OCI-LY1 (cell line): Measurements from ENCODE around the gene FARP1.

ENCODE experiments used
- H2AFZ ChIP-seq: fragments of 200-600 bp; sonication (generic), shearing (Covaris generic); 2 replicates; pipeline ENCODE4 v1.6.0; 2014; ENCODE audit warnings: antibody characterized with exemption, mild to moderate bottlenecking, low read length
- H3F3A ChIP-seq: fragments of 200-600 bp; sonication (generic), shearing (Covaris generic); 2 replicates; pipeline ENCODE4 v1.6.0; 2014; ENCODE audit warnings: mild to moderate bottlenecking, antibody characterized with exemption, low read length, moderate library complexity; ENCODE audit not compliant: insufficient read depth
- H3K27ac ChIP-seq: fragments of 200-600 bp; sonication (generic); 2 replicates; pipeline ENCODE4 v1.5.1; 2014; ENCODE audit warnings: low read length, mixed run types, mild to moderate bottlenecking, low read depth; ENCODE audit not compliant: poor library complexity, severe bottlenecking
- H3K27me3 ChIP-seq: fragments of 200-600 bp; sonication (generic); 2 replicates; pipeline ENCODE4 v1.6.0; 2014; ENCODE audit warnings: antibody characterized with exemption, mild to moderate bottlenecking, low read length, moderate library complexity; ENCODE audit not compliant: insufficient read depth
- H3K36me3 ChIP-seq: fragments of 200-600 bp; sonication (generic); 2 replicates; pipeline ENCODE4 v1.6.1; 2014; ENCODE audit warnings: mild to moderate bottlenecking, antibody characterized with exemption, low read length, moderate library complexity, mixed read lengths; ENCODE audit not compliant: insufficient read depth
- H3K4me1 ChIP-seq: fragments of 200-600 bp; sonication (generic); 2 replicates; pipeline ENCODE4 v1.5.1; 2014; ENCODE audit warnings: mild to moderate bottlenecking, low read length, moderate library complexity; ENCODE audit not compliant: insufficient read depth, severe bottlenecking
- H3K4me2 ChIP-seq: fragments of 200-600 bp; sonication (generic), shearing (Covaris generic); 2 replicates; pipeline ENCODE4 v1.6.1; 2014; ENCODE audit warnings: low read length
- H3K4me3 ChIP-seq: fragments of 200-600 bp; sonication (generic); 2 replicates; pipeline ENCODE4 v1.5.1; 2014; ENCODE audit warnings: low read length, low read depth, mild to moderate bottlenecking, mixed read lengths; ENCODE audit not compliant: poor library complexity, severe bottlenecking
- H3K79me2 ChIP-seq: fragments of 200-600 bp; shearing (Covaris generic); 2 replicates; pipeline ENCODE4 v1.6.1; 2016; ENCODE audit warnings: mixed run types, low read length, mixed read lengths; ENCODE audit not compliant: insufficient read depth
- H3K9ac ChIP-seq: fragments of 200-600 bp; sonication (generic), shearing (Covaris generic); 2 replicates; pipeline ENCODE4 v1.6.1; 2014; ENCODE audit warnings: mild to moderate bottlenecking, low read length, mixed read lengths
- H3K9me2 ChIP-seq: fragments of 200-600 bp; sonication (generic), shearing (Covaris generic); 2 replicates; pipeline ENCODE4 v1.6.1; 2014; ENCODE audit warnings: low read depth, mild to moderate bottlenecking, low read length, mixed read lengths
- H3K9me3 ChIP-seq: fragments of 200-600 bp; shearing (Covaris generic); 2 replicates; pipeline ENCODE4 v1.6.1; 2014; ENCODE audit warnings: low read length, mixed read lengths
- H4K20me1 ChIP-seq: fragments of 200-600 bp; sonication (generic), shearing (Covaris generic); 2 replicates; pipeline ENCODE4 v1.6.0; 2016; ENCODE audit warnings: mild to moderate bottlenecking, low read length; ENCODE audit not compliant: insufficient read depth
- EZH2 ChIP-seq: fragments of 200-600 bp; sonication (generic), shearing (Covaris generic); IDR thresholded peaks from 2 replicates; pipeline ENCODE4 v1.8.0; 2017; ENCODE audit warnings: borderline replicate concordance, mixed run types, mild to moderate bottlenecking, antibody characterized with exemption, low read length, moderate library complexity, mixed read lengths
- TF ChIP-seq, protein P1 (sequence below): fragments of 200-600 bp; sonication (generic), shearing (Covaris generic); IDR thresholded peaks from 2 replicates; pipeline ENCODE4 v1.5.1; 2017; ENCODE audit warnings: mild to moderate bottlenecking, antibody characterized with exemption, low read length, moderate library complexity, mixed read lengths

Gene FARP1

DNA sequence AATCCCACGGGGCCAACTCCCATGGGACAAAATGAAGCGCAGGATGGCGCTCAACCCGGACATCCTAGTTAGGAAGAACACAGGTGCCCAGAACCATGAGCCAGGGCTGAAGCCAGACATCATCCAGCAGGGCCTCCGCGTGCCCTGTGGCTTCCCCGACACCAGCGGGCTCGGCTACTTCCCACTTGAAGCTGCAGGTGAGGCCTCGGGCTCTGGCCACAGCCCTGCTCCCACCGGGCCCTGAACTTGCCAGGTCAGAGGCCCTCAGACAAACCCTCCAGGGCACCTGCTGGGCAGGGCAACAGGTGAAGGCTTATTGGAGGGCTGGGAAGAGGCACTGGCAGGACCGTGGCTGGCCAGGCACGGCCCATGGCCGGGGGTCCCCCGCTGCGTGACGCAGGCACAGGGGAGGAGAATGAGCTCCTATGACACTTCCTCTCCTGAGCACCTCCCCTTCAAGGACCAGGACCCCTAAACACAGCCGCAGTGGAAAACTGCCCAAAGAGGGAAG, 316.3 kb downstream of the FARP1 start:
- Histone ChIP-seq H3K9me3 (no peaks in the 10 kb centered on the region), H3K36me3 (peaks cover 72% of the 10 kb centered on the region; the same call in 1 of the 2 replicates), H3F3A (no peaks in the 10 kb centered on the region), H3K9ac (no peak overlapping the region), H4K20me1 (no peaks in the 10 kb centered on the region), H3K79me2 (no peaks in the 10 kb centered on the region), H3K4me1 (no peaks in the 10 kb centered on the region), H3K27ac (no peak overlapping the region), H3K27me3 (no peaks in the 10 kb centered on the region), H2AFZ (no peak overlapping the region), H3K4me2 (no peak overlapping the region), H3K9me2 (no peaks in the 10 kb centered on the region), H3K4me3 (no peak overlapping the region)
- no peak for TF ChIP-seq EZH2
- TF ChIP-seq, protein P1, sequence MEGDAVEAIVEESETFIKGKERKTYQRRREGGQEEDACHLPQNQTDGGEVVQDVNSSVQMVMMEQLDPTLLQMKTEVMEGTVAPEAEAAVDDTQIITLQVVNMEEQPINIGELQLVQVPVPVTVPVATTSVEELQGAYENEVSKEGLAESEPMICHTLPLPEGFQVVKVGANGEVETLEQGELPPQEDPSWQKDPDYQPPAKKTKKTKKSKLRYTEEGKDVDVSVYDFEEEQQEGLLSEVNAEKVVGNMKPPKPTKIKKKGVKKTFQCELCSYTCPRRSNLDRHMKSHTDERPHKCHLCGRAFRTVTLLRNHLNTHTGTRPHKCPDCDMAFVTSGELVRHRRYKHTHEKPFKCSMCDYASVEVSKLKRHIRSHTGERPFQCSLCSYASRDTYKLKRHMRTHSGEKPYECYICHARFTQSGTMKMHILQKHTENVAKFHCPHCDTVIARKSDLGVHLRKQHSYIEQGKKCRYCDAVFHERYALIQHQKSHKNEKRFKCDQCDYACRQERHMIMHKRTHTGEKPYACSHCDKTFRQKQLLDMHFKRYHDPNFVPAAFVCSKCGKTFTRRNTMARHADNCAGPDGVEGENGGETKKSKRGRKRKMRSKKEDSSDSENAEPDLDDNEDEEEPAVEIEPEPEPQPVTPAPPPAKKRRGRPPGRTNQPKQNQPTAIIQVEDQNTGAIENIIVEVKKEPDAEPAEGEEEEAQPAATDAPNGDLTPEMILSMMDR, result no peak

DNA sequence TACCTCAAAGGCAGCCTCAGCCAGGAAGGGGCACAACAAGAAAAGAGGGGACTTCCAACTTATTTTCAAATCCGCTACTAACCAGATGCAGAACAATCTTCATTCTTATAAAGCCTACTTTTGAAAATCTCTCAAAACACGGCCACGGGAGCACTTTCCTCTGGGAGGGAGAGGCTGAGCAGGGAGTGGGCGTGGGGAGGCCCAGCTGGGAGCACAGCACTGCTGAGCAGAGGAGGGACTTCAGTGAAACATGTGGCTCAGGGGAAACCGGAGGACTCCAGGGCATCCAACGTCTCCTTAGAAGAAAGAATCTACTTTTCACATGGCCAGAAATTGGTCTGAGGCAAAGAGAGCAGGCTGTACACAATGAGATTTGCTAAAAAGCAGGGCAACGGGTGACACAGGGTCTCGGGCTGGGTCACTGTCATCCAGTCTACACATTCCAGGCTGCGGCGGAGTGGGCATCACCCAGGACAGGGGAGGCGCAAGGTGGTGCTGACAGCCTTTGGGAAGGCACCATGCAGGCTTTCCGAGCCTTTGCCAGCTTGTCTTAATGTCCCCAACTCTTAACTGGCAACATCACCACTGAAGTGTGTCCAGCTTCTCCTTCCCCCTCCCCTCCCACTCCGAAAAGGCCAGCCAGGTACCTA, 317.0 kb downstream of the FARP1 start:
- Histone ChIP-seq H4K20me1 (no peaks in the 10 kb centered on the region), H3K9me2 (no peaks in the 10 kb centered on the region), H3K4me3 (no peak overlapping the region), H3K79me2 (no peaks in the 10 kb centered on the region), H3K9me3 (no peaks in the 10 kb centered on the region), H3K36me3 (peaks cover 68% of the 10 kb centered on the region; the same call in 1 of the 2 replicates), H3K27ac (no peak overlapping the region), H3K9ac (no peak overlapping the region), H2AFZ (no peak overlapping the region), H3K27me3 (no peaks in the 10 kb centered on the region), H3F3A (no peaks in the 10 kb centered on the region), H3K4me2 (no peak overlapping the region), H3K4me1 (no peaks in the 10 kb centered on the region)
- no peak for TF ChIP-seq EZH2
- TF ChIP-seq, protein P1, result no peak

DNA sequence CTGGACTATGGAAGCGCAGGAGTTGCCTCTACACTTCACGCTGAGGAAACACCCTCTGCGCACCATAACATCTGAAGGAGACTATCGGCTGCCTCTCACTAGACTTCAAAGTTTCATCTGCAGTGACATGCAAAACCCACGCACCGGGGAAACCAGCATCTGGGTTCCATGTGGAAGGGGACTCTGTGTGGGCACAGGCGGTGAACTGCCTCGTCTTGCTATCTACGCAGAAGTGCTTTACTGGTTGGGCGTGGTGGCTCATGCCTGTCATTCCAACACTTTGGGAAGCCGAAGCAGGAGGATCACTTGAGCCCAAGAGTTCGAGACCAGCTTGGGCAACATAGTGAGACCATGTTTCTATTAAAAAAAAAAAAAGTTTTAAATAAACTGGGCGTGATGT, 317.6 kb downstream of the FARP1 start:
- Histone ChIP-seq H3K9me2 (no peaks in the 10 kb centered on the region), H3K27me3 (no peaks in the 10 kb centered on the region), H3K4me1 (no peaks in the 10 kb centered on the region), H3F3A (no peaks in the 10 kb centered on the region), H3K9me3 (no peaks in the 10 kb centered on the region), H3K4me2 (no peak overlapping the region), H3K79me2 (no peaks in the 10 kb centered on the region), H4K20me1 (no peaks in the 10 kb centered on the region), H3K36me3 (peaks cover 69% of the 10 kb centered on the region; the same call in 1 of the 2 replicates), H2AFZ (no peak overlapping the region), H3K9ac (no peak overlapping the region), H3K4me3 (no peak overlapping the region), H3K27ac (no peak overlapping the region)
- TF ChIP-seq, protein P1, result no peak
- TF ChIP-seq EZH2, result no peak
